22Rv1 (cell line): ENCODE measurements around the gene DLEC1.

ENCODE experiments used
- CTCF ChIP-seq: fragments of 450-650 bp; IDR thresholded peaks from 2 replicates; pipeline ENCODE4 v1.5.1; 2017; ENCODE audit warnings: mild to moderate bottlenecking
- ZFX ChIP-seq: fragments of 450-650 bp; IDR thresholded peaks from 2 replicates; pipeline ENCODE4 v1.6.1; 2017; ENCODE audit warnings: antibody characterized with exemption, borderline replicate concordance

- no peak for TF ChIP-seq CTCF
- TF ChIP-seq ZFX, result no peak
Observed at GRCh38 chr3:38016847-38017444, 22.1 kb upstream of the DLEC1 start.
